Adrenal gland (tissue), 12 donors: ENCODE data around the gene GCHFR. TPM values are rescaled to one million over a fixed set of nuclear protein-coding genes. Genes with fewer than 3 reads are reported as not detected.

ENCODE experiments used
- DNase-seq, 7 donors: peaks; one replicate each; pipeline ENCODE4 v3.0.0-alpha.2; 2019 to 2020
- H3K27ac ChIP-seq, 5 donors: fragments of 200-600 bp; sonication (generic) in 4 of 5; 1 replicate in 3 of 5; 2 replicates in 2 of 5; pipeline versions ENCODE4 v1.5.1 to v1.8.0; 2016 to 2020; ENCODE audit warnings: mild to moderate bottlenecking in 1 of 5
- H3K27me3 ChIP-seq: fragments of 200-600 bp; 2 replicates; pipeline ENCODE4 v1.8.0; 2021
- H3K36me3 ChIP-seq, 2 donors: fragments of 200-600 bp; replicated peaks in 1 of 2; 1 replicate in 1 of 2; 2 replicates in 1 of 2; pipeline versions ENCODE4 v1.5.1 to v1.8.0; 2018 to 2022
- H3K4me1 ChIP-seq, 2 donors: fragments of 200-600 bp; replicated peaks in 1 of 2; 1 replicate in 1 of 2; 2 replicates in 1 of 2; pipeline versions ENCODE4 v1.5.1 to v1.8.0; 2018 to 2021
- H3K4me3 ChIP-seq, 4 donors: fragments of 200-600 bp; sonication (generic) in 3 of 4; one replicate each; pipeline ENCODE4 v1.5.1; 2016 to 2018
- H3K9me3 ChIP-seq, 3 donors: fragments of 200-600 bp; sonication (generic) in 1 of 3; replicated peaks in 1 of 3; 1 replicate in 2 of 3; 2 replicates in 1 of 3; pipeline versions ENCODE4 v1.5.1 to v1.8.0; 2016 to 2021
- CTCF ChIP-seq, 6 experiments: fragments of 450-650 bp in 4 of 6; fragments of 200-600 bp in 2 of 6; sonication (generic) in 1 of 6; IDR thresholded peaks; 1 replicate in 5 of 6; 2 replicates in 1 of 6; pipeline versions ENCODE4 v1.5.1 to v1.8.0; 2016 to 2021; ENCODE audit warnings: antibody characterized with exemption in 6 of 6, mild to moderate bottlenecking in 2 of 6, moderate library complexity in 1 of 6
- POLR2A ChIP-seq, 2 donors: fragments of 450-650 bp; IDR thresholded peaks; one replicate each; pipeline ENCODE4 v1.6.1; 2017; ENCODE audit warnings: antibody characterized with exemption in 2 of 2, mild to moderate bottlenecking in 2 of 2, moderate library complexity in 1 of 2
- WGBS, 4 donors: extraction: QIAGEN DNeasy Blood & Tissue Kit in 2 of 4; methylation state at CpG; one replicate each; pipeline versions ENCODE4 v1.1.5 to v1.1.7; 2013 to 2017; 5-methylcytosine and 5-hydroxymethylcytosine counted together
- intact Hi-C, 2 donors: fragments of 100-400 bp; cut with DNase I; formaldehyde crosslinking; loops; one replicate each; pipeline versions ENCODE4 v1.14.1 to v1.15.0; 2022 to 2023
- polyA plus RNA-seq, 3 donors: library from polyadenylated mRNA; stranded (reverse); fragments of 200-250 nt in 2 of 3; fragments of 350-450 nt in 1 of 3; fragmentation: Illumina TruSeq in 1 of 3; extraction: RNeasy Lipid Tissue Mini Kit (QIAGEN cat#74804) in 1 of 3; gene quantifications; one replicate each; pipeline ENCODE4 v1.2.3, GENCODE V29; 2013 to 2014
- total RNA-seq, 9 donors: library from RNA; depleted of rRNA in 4 of 9; stranded (reverse); fragments of >200 nt in 4 of 9; fragments of 120-200 nt in 1 of 9; fragmentation: NEBNext Ultra II Directional in 1 of 9; extraction: Animal tissue kit (Norgen Biotek cat#: 25700) in 1 of 9; gene quantifications; one replicate each; pipeline versions ENCODE4 v1.1.0 to v1.2.4, GENCODE V29; 2013 to 2023
- donor health status: healthy with polysubstance abuse.
- donor health status: Bipolar disorder and iron deficiency.
- donor health status: DM: yes; HTN: yes; CAD: no.
- donor health status: DM: no; HTN: no; CAD: no.
- donor health status: DM: no; HTN: no; CAD: no.
- donor health status: DM: yes; HTN: yes; CAD: no.

GCHFR gene
- total and polyA plus RNA-seq, 12 donors: 6.1 to 77.3 (median 20.1) TPM

DNA sequence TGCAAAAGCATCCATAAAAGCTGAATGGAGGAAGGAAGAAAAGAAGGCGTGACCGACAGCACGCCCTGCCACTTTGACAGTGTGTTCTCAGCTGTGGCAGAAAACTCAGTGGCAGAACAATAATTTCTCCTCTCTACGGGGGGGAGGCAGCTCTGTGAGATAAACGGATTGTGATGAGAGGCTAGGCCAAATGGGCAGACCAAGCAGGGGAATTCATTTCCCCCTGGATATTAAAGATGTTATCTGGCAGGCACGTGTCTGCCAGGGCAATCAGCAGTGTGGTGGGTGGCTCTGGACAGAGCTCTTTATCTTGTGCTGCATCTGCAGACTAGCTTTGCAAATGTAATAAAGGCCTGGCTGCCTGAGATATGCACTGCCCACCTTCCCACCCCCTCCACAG is 6.9 kb upstream of the GCHFR start:
- no peak for DNase-seq
- 49 to 57% (median 50%) methylated on average over 6 of the region's 6 CpGs for WGBS, 4 donors

GRCh38 chr15:40759961-40760360 is 3.9 kb upstream of the GCHFR start:
- no peaks in the 10 kb centered on the region for H3K36me3 ChIP-seq
- WGBS, 4 donors: 85 to 94% (median 88%) methylated on average over 5 of the region's 5 CpGs
- peaks cover 20 to 28% of the 10 kb centered on the region in 2 donors for H3K4me1 ChIP-seq
- no peaks in the 10 kb centered on the region for H3K27me3 ChIP-seq
- no peak for DNase-seq
- no peak overlapping the region for H3K27ac ChIP-seq
- no peak for TF ChIP-seq CTCF (IDR thresholded peaks at IDR 0.05)
- no peak for TF ChIP-seq POLR2A (IDR thresholded peaks at IDR 0.05)
- intact Hi-C loops: no loop called here
- no peaks in the 10 kb centered on the region for H3K9me3 ChIP-seq
- H3K4me3 ChIP-seq: no peak overlapping the region

More for the DNA sequence above, 6.9 kb upstream of the GCHFR start:
- peaks cover 0 to 5% of the 10 kb centered on the region in 2 donors for H3K36me3 ChIP-seq
- no peak overlapping the region for H3K27ac ChIP-seq
- no peaks in the 10 kb centered on the region for H3K9me3 ChIP-seq
- intact Hi-C loops: no loop called here
- H3K4me1 ChIP-seq: peaks cover 0 to 18% of the 10 kb centered on the region in 2 donors
- no peaks in the 10 kb centered on the region for H3K27me3 ChIP-seq
- H3K4me3 ChIP-seq: no peak overlapping the region
- no peak for TF ChIP-seq POLR2A (IDR thresholded peaks at IDR 0.05)
- TF ChIP-seq CTCF (IDR thresholded peaks at IDR 0.05): no peak

DNA sequence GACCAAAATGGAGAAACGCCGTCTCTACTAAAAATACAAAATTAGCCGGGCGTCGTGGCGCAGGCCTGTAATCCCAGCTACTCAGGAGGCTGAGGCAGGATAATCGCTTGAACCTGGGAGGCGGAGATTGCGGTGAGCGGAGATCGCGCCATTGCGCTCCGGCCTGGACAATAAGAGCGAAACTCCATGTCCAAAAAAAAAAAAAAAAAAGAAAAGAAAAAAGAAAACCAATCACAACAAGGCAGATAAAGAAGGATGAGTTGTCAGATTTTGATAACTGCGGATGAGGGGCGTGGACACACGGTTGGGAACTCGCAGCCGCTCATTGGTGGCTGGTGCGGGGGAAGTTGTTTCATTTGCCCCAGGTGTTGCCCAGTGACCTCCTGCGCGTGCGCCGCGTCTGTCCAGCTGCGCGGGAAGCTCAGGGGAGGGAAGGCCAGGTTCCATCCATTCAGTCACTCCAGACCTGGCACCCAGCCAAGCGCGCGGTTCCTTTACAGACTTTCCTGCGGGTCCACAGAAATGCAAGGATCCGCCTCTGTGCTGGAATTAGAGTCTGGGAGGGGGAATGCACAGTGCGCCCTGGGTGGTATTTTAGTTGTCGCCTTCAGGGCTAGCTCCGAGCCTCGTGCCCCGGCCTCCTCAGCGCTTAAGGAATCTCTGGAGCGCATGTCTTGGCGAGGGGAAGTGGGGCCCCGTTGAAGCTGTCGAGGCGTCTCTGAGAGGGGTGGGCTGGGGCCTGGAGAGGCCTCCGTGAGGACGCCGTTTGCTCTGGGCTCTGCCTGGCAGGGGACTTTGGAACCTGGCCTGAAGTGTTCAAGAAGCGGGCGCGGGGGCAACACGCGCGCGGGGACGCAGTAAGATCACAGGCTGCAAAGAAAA is 708 bp upstream of the GCHFR start:
- H3K27me3 ChIP-seq: no peaks in the 10 kb centered on the region
- intact Hi-C loops: no loop called here
- no peaks in the 10 kb centered on the region for H3K36me3 ChIP-seq
- H3K9me3 ChIP-seq: no peaks in the 10 kb centered on the region
- WGBS, 4 donors: 27 to 48% (median 36%) methylated on average over 31 to 55 of the region's 55 CpGs
- no peak for TF ChIP-seq POLR2A (IDR thresholded peaks at IDR 0.05)
- no peak for TF ChIP-seq CTCF (IDR thresholded peaks at IDR 0.05)
- peak overlapping the region; percentile 25 to 88 (median 60) for H3K27ac ChIP-seq
- peak overlapping the region in 2 of 4 donors; percentile 9 to 52 for H3K4me3 ChIP-seq
- peak; percentile 73 to 87 (median 76) for DNase-seq
- H3K4me1 ChIP-seq: peaks cover 41 to 43% of the 10 kb centered on the region in 2 donors

DNA sequence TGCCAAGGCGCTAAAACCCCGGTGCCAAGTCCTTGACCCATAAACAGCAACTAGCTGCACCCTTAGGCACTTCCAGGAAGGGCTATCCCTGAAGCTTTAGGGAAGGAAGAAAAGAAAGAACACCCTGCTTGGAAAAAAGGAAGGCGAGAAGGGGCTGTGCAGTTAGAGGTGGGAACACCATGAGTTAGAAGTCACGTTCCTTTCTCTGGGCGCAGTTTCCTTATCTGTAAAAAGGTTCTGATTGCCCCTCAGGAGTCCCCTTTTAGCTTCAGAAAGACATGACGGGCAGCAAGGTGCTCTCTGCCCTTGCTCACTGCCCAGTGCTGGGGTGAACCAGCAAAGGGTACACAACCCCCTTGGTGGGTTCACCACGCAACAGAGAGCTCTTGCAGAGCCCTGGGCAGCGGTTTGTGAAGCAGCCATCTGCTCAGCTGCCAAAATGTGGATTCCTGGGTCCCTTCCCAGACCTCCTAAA is 798 bp downstream of the GCHFR start:
- H3K27me3 ChIP-seq: no peaks in the 10 kb centered on the region
- intact Hi-C loops: no loop called here
- H3K4me1 ChIP-seq: peaks cover 44 to 52% of the 10 kb centered on the region in 2 donors
- TF ChIP-seq POLR2A (IDR thresholded peaks at IDR 0.05) (no peak), CTCF (IDR thresholded peaks at IDR 0.05) (no peak)
- H3K4me3 ChIP-seq: peak overlapping the region in 2 of 4 donors; percentile 9 to 52
- H3K27ac ChIP-seq: peak overlapping the region; percentile 25 to 88 (median 60)
- no peaks in the 10 kb centered on the region for H3K9me3 ChIP-seq
- 20 to 30% (median 26%) methylated on average over 6 to 8 of the region's 8 CpGs for WGBS, 4 donors
- peak in 2 of 7 donors; percentile 58 to 70 for DNase-seq
- H3K36me3 ChIP-seq: no peaks in the 10 kb centered on the region
